SK-N-SH (cell line): ENCODE measurements around the gene LIAS. TPM values are rescaled to one million over a fixed set of nuclear protein-coding genes. Genes with fewer than 3 reads are reported as not detected.

ENCODE experiments used
- CTCF ChIA-PET: fragments of 300-600, 350-600 bp; formaldehyde crosslinking; extraction: SDS; loops from one replicate; lab custom pipeline; 2021; lab: Yijun Ruan, JAX
- POLR2A ChIA-PET: fragments of 350-600 bp; sonication (Branson Sonifier 250); formaldehyde crosslinking; extraction: SDS; loops from one replicate; lab custom pipeline; 2020; ENCODE audit warnings: antibody characterized with exemption, inconsistent platforms; lab: Yijun Ruan, JAX
- DNase-seq: peaks from one replicate; pipeline ENCODE4 v3.0.0; 2012
- H2AFZ ChIP-seq: fragments of 200-600 bp; sonication (generic); 2 replicates; pipeline ENCODE4 v1.8.1; 2016; ENCODE audit warnings: antibody characterized with exemption, mild to moderate bottlenecking, low read depth
- H3F3A ChIP-seq: fragments of 200-600 bp; sonication (generic); replicated peaks from 2 replicates; pipeline ENCODE3; 2016; ENCODE audit warnings: antibody characterized with exemption, mild to moderate bottlenecking; ENCODE audit not compliant: insufficient read depth
- H3K27ac ChIP-seq, 2 experiments: fragments of 200-500 bp in 1 of 2; fragments of 200-600 bp in 1 of 2; sonication (Bioruptor generic) in 1 of 2; sonication (generic), shearing (Covaris generic) in 1 of 2; 2 replicates each; pipeline versions ENCODE4 v1.5.1 to v1.6.1; 2014 to 2016; ENCODE audit warnings: low read depth in 2 of 2, inconsistent platforms in 1 of 2, low read length in 1 of 2, mild to moderate bottlenecking in 1 of 2, mixed read lengths in 1 of 2
- H3K27me3 ChIP-seq: fragments of 200-600 bp; sonication (generic), shearing (Covaris generic); 2 replicates; pipeline ENCODE4 v1.6.1; 2016; ENCODE audit warnings: mixed run types; ENCODE audit not compliant: insufficient read depth
- H3K36me3 ChIP-seq, 2 experiments: fragments of 200-500 bp in 1 of 2; fragments of 200-600 bp in 1 of 2; sonication (Bioruptor generic) in 1 of 2; sonication (generic) in 1 of 2; replicated peaks in 1 of 2; 2 replicates each; pipeline versions ENCODE3 to v1.5.1; 2014 to 2016; ENCODE audit warnings: low read length in 1 of 2, mild to moderate bottlenecking in 1 of 2; ENCODE audit not compliant: insufficient read depth in 2 of 2, control insufficient read depth in 1 of 2
- H3K4me1 ChIP-seq, 2 experiments: fragments of 200-500 bp in 1 of 2; fragments of 200-600 bp in 1 of 2; sonication (Bioruptor generic) in 1 of 2; sonication (generic), shearing (Covaris generic) in 1 of 2; 2 replicates each; pipeline versions ENCODE4 v1.5.1 to v1.6.1; 2014 to 2016; ENCODE audit warnings: low read depth in 1 of 2, low read length in 1 of 2, mixed run types in 1 of 2; ENCODE audit not compliant: insufficient read depth in 2 of 2, control insufficient read depth in 1 of 2
- H3K4me2 ChIP-seq: fragments of 200-600 bp; sonication (generic), shearing (Covaris generic); 2 replicates; pipeline ENCODE4 v1.6.1; 2017; ENCODE audit warnings: mixed run types
- H3K4me3 ChIP-seq, 2 experiments: fragments of 200-500 bp in 1 of 2; fragments of 200-600 bp in 1 of 2; sonication (Bioruptor generic) in 1 of 2; sonication (generic), shearing (Covaris generic) in 1 of 2; 2 replicates each; pipeline versions ENCODE4 v1.5.1 to v1.8.1; 2014 to 2016; ENCODE audit warnings: low read depth in 2 of 2, inconsistent platforms in 1 of 2, low read length in 1 of 2, mild to moderate bottlenecking in 1 of 2, mixed read lengths in 1 of 2, moderate library complexity in 1 of 2
- H3K79me2 ChIP-seq: fragments of 200-600 bp; sonication (generic); 2 replicates; pipeline ENCODE4 v1.8.1; 2017; ENCODE audit warnings: mild to moderate bottlenecking; ENCODE audit not compliant: insufficient read depth
- H3K9ac ChIP-seq: fragments of 200-600 bp; sonication (generic); 2 replicates; pipeline ENCODE4 v1.6.1; 2017; ENCODE audit warnings: mixed run types
- H3K9me2 ChIP-seq: fragments of 200-600 bp; sonication (generic); 2 replicates; pipeline ENCODE4 v1.6.1; 2017; ENCODE audit warnings: mixed run types
- H3K9me3 ChIP-seq: fragments of 200-600 bp; sonication (generic); 2 replicates; pipeline ENCODE4 v1.6.1; 2017; ENCODE audit warnings: mixed run types, mild to moderate bottlenecking, moderate library complexity
- H4K20me1 ChIP-seq: fragments of 200-600 bp; sonication (generic); 2 replicates; pipeline ENCODE4 v1.6.1; 2017; ENCODE audit warnings: mild to moderate bottlenecking, mixed run types; ENCODE audit not compliant: insufficient read depth
- ELF1 ChIP-seq: IDR thresholded peaks from 2 replicates; pipeline ENCODE4 v1.4.0; 2012
- FOXJ3 ChIP-seq: sonication (generic); formaldehyde crosslinking; IDR thresholded peaks from 2 replicates; pipeline ENCODE4 v1.5.1; 2020; ENCODE audit warnings: mild to moderate bottlenecking, missing genetic modification reagents
- FOXM1 ChIP-seq: IDR thresholded peaks from 2 replicates; pipeline ENCODE4 v1.4.0; 2012; ENCODE audit warnings: low read depth, mild to moderate bottlenecking
- GATA2 ChIP-seq: sonication (generic); formaldehyde crosslinking; IDR thresholded peaks from 2 replicates; pipeline ENCODE4 v1.5.0; 2020; ENCODE audit warnings: mild to moderate bottlenecking, missing genetic modification reagents
- MEF2A ChIP-seq: IDR thresholded peaks from 2 replicates; pipeline ENCODE4 v1.4.0; 2012; ENCODE audit warnings: low read depth, borderline replicate concordance
- MXI1 ChIP-seq: IDR thresholded peaks from 2 replicates; pipeline ENCODE4 v1.6.1; 2012; ENCODE audit warnings: mild to moderate bottlenecking, low read depth, low read length, improper control_type of control experiment
- NRF1 ChIP-seq: IDR thresholded peaks from 2 replicates; pipeline ENCODE4 v1.6.1; 2012; ENCODE audit warnings: low read depth, mild to moderate bottlenecking, low read length
- RAD21 ChIP-seq: IDR thresholded peaks from 2 replicates; pipeline ENCODE4 v1.6.1; 2012; ENCODE audit warnings: mild to moderate bottlenecking, low read length
- RFX5 ChIP-seq: IDR thresholded peaks from 2 replicates; pipeline ENCODE4 v1.6.1; 2012; ENCODE audit warnings: mild to moderate bottlenecking, improper control_type of control experiment, low read length
- RXRA ChIP-seq: IDR thresholded peaks from 2 replicates; pipeline ENCODE4 v1.4.0; 2012; ENCODE audit warnings: low read depth, mild to moderate bottlenecking, borderline replicate concordance
- SIN3A ChIP-seq: IDR thresholded peaks from 2 replicates; pipeline ENCODE4 v1.6.1; 2012; ENCODE audit warnings: low read depth, mild to moderate bottlenecking, low read length, moderate library complexity, borderline replicate concordance
- SMC3 ChIP-seq: IDR thresholded peaks from 2 replicates; pipeline ENCODE4 v1.6.1; 2012; ENCODE audit warnings: low read depth, low read length, improper control_type of control experiment
- TAF1 ChIP-seq: IDR thresholded peaks from 2 replicates; pipeline ENCODE4 v1.6.1; 2012; ENCODE audit warnings: low read depth, mild to moderate bottlenecking, low read length, moderate library complexity, borderline replicate concordance
- TCF12 ChIP-seq: IDR thresholded peaks from 2 replicates; pipeline ENCODE4 v1.4.0; 2012
- YY1 ChIP-seq: IDR thresholded peaks from 2 replicates; pipeline ENCODE4 v1.4.0; 2012; ENCODE audit warnings: low read depth, mild to moderate bottlenecking
- WGBS: methylation state at CpG from one replicate; pipeline ENCODE4 v1.1.6; 2017; ENCODE audit warnings: low lambda C conversion rate; 5-methylcytosine and 5-hydroxymethylcytosine counted together
- polyA plus RNA-seq, 3 experiments: library from polyadenylated mRNA; depleted of rRNA; stranded (reverse); fragments of >200 nt; gene quantifications; 2 replicates each; pipeline ENCODE4 v1.2.3, GENCODE V29; 2012
- TF ChIP-seq, protein P1 (sequence below): IDR thresholded peaks from 2 replicates; pipeline ENCODE4 v1.4.0; 2012; ENCODE audit warnings: low read depth, borderline replicate concordance
- TF ChIP-seq, protein P2 (sequence below): IDR thresholded peaks from 2 replicates; pipeline ENCODE4 v1.4.0; 2012; ENCODE audit warnings: low read depth
- TF ChIP-seq, protein P3 (sequence below): fragments of 150-350 bp; IDR thresholded peaks from 2 replicates; pipeline ENCODE4 v1.6.1; 2017; ENCODE audit warnings: antibody characterized with exemption, low read length, low read depth, borderline replicate concordance
- TF ChIP-seq, protein P4 (sequence below): IDR thresholded peaks from 2 replicates; pipeline ENCODE4 v1.4.0; 2012; ENCODE audit warnings: low read depth, borderline replicate concordance

LIAS gene
- polyA plus RNA-seq, 1 of the 3 experiments (the other 2 are of a cell fraction): 9.2 TPM

DNA sequence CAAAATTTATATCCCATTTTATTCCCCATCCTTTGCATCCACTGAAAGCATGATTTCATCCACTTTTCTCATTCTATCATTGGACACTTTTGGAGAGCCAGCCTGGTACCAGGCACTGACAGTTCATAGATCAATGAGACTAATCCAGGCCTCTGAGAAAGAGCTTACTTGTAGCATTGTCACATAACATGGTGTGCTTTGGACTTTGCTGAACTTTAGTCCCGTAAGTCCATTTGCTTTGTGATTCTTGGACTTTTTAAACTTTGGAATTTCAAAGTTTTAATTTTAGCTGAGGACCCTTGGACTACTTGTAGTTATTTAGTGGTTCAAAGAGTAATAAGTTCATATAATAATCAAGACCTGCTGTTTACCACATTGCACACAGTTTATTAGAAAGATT is 11.5 kb downstream of the LIAS start:
- POLR2A ChIA-PET: interaction anchor here (2.1 kb wide), 1 partner anchor 57 kb away, joined by 12 read pairs; the partner anchor contains the start of gene UGDH
- 92% methylated on average over 1 of the region's 1 CpG for WGBS
- no peak overlapping the region for H3K9ac ChIP-seq
- no peak overlapping the region for H3K4me3 ChIP-seq
- DNase-seq: no peak
- H2AFZ ChIP-seq: no peak overlapping the region
- peaks cover 21 to 38% of the 10 kb centered on the region in 2 experiments for H3K36me3 ChIP-seq
- H4K20me1 ChIP-seq: no peaks in the 10 kb centered on the region
- peaks cover 9% of the 10 kb centered on the region for H3F3A ChIP-seq
- CTCF ChIA-PET: interaction anchor here (1.0 to 2.2 kb wide), 8 partner anchors 10 to 508 kb away, joined by 3 to 16 read pairs (median 6); partner anchors contain the start of genes PDS5A and UGDH
- H3K27me3 ChIP-seq: no peaks in the 10 kb centered on the region
- H3K4me1 ChIP-seq: peaks cover 0 to 4% of the 10 kb centered on the region in 2 experiments; a peak in 1 of 4 replicates
- H3K9me3 ChIP-seq: no peaks in the 10 kb centered on the region
- no peaks in the 10 kb centered on the region for H3K9me2 ChIP-seq
- no peak overlapping the region for H3K27ac ChIP-seq
- H3K79me2 ChIP-seq: no peaks in the 10 kb centered on the region
- H3K4me2 ChIP-seq: no peak overlapping the region
- TF ChIP-seq FOXJ3 (CRISPR knock-in tag) (no peak), GATA2 (CRISPR knock-in tag) (no peak), MEF2A (no peak), ELF1 (no peak), RFX5 (no peak), YY1 (no peak), RAD21 (no peak), RXRA (no peak), SMC3 (no peak), FOXM1 (no peak)
- TF ChIP-seq, protein P1, sequence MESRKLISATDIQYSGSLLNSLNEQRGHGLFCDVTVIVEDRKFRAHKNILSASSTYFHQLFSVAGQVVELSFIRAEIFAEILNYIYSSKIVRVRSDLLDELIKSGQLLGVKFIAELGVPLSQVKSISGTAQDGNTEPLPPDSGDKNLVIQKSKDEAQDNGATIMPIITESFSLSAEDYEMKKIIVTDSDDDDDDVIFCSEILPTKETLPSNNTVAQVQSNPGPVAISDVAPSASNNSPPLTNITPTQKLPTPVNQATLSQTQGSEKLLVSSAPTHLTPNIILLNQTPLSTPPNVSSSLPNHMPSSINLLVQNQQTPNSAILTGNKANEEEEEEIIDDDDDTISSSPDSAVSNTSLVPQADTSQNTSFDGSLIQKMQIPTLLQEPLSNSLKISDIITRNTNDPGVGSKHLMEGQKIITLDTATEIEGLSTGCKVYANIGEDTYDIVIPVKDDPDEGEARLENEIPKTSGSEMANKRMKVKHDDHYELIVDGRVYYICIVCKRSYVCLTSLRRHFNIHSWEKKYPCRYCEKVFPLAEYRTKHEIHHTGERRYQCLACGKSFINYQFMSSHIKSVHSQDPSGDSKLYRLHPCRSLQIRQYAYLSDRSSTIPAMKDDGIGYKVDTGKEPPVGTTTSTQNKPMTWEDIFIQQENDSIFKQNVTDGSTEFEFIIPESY: no peak
- TF ChIP-seq, protein P2, sequence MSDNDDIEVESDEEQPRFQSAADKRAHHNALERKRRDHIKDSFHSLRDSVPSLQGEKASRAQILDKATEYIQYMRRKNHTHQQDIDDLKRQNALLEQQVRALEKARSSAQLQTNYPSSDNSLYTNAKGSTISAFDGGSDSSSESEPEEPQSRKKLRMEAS: no peak
- TF ChIP-seq, protein P3, sequence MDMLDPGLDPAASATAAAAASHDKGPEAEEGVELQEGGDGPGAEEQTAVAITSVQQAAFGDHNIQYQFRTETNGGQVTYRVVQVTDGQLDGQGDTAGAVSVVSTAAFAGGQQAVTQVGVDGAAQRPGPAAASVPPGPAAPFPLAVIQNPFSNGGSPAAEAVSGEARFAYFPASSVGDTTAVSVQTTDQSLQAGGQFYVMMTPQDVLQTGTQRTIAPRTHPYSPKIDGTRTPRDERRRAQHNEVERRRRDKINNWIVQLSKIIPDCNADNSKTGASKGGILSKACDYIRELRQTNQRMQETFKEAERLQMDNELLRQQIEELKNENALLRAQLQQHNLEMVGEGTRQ: no peak
- TF ChIP-seq, all 33 proteins: peak for 0

DNA sequence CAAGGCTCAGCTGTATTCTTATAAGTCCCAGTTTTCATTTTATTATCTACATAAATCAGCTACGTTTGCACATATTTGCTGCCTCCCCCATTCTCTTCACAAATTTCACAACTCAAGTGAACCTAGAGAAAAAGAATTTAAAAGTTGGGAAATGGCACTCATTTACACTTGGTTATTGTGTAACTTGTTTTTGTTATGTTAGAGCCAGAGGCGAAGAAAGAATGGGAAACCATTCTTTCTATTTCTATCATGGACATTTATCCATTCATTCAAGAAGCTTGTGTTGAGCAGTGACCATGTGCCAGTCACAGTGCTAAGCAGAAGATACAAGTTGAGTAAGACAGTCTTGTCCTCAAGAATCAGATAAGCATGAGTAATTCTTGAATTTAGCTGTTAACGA is 13.5 kb downstream of the LIAS start:
- no peak for TF ChIP-seq TCF12
- no peak for TF ChIP-seq YY1
- no peak for TF ChIP-seq SIN3A
- TF ChIP-seq NRF1: no peak
- TF ChIP-seq TAF1: no peak
- TF ChIP-seq, protein P4, sequence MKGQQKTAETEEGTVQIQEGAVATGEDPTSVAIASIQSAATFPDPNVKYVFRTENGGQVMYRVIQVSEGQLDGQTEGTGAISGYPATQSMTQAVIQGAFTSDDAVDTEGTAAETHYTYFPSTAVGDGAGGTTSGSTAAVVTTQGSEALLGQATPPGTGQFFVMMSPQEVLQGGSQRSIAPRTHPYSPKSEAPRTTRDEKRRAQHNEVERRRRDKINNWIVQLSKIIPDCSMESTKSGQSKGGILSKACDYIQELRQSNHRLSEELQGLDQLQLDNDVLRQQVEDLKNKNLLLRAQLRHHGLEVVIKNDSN: no peak
- TF ChIP-seq RFX5: no peak
- TF ChIP-seq MXI1: no peak
- DNase-seq: no peak
- H3K9me3 ChIP-seq: no peaks in the 10 kb centered on the region
- 97% methylated on average over 3 of the region's 3 CpGs for WGBS
- H3K36me3 ChIP-seq: peaks cover 19 to 31% of the 10 kb centered on the region in 2 experiments
- no peaks in the 10 kb centered on the region for H3K9me2 ChIP-seq
- no peak overlapping the region for H2AFZ ChIP-seq
- peaks cover 11% of the 10 kb centered on the region for H3F3A ChIP-seq
- no peak overlapping the region for H3K4me3 ChIP-seq
- H3K4me2 ChIP-seq: no peak overlapping the region
- ChIA-PET CTCF (interaction anchor here (1.4 kb wide), 1 partner anchor 223 kb away, joined by 3 read pairs; no protein-coding TSS in a partner anchor), POLR2A (no interaction called here)
- no peaks in the 10 kb centered on the region for H3K27me3 ChIP-seq
- H3K79me2 ChIP-seq: no peaks in the 10 kb centered on the region
- H3K4me1 ChIP-seq: no peaks in the 10 kb centered on the region; a peak in 1 of 4 replicates
- no peak overlapping the region for H3K27ac ChIP-seq
- no peaks in the 10 kb centered on the region for H4K20me1 ChIP-seq
- H3K9ac ChIP-seq: no peak overlapping the region
